ENCODE results near the gene PTPRCAP. TPM values are rescaled to one million over a fixed set of nuclear protein-coding genes. Genes with fewer than 3 reads are reported as not detected.
"Not testable (repeated sequence)": the region's sequence is repeated elsewhere in the genome, so short reads cannot be mapped to it uniquely, and the experiment has no call there.

Gene PTPRCAP
- total RNA-seq, 1 donor from 2014 or later: 2.5 TPM

DNA sequence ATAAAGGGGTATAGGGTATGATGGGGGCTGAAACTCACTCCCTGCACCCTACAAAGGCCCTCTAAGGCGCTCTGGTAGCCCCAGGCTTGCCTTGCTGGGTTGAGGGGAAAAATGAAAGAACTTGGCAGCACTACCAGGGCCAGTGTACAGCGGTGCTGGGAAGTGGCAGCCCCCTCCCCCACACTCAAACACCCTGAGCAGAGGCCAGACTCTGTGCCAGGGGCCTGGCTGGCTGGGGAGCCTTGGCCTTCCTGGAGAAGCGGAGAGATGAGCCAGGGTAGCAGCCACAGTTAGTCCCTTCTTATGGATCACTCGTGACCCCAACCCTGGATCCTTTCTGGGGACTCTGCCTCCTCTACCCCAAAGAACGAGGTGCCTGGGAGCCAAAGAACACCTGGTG is 28.9 kb upstream of the PTPRCAP start:
- no peak for DNase-seq (ENCODE audit: low read depth)
- peaks cover 2% of the 10 kb centered on the region for H3K36me3 ChIP-seq (ENCODE audit: control insufficient read depth, insufficient read depth, low read length)
- no peak overlapping the region for H3K4me3 ChIP-seq (ENCODE audit: low read depth, low read length)
- no peaks in the 10 kb centered on the region for H3K27me3 ChIP-seq (ENCODE audit: control insufficient read depth, insufficient read depth, low read length)
- TF ChIP-seq, protein P1, sequence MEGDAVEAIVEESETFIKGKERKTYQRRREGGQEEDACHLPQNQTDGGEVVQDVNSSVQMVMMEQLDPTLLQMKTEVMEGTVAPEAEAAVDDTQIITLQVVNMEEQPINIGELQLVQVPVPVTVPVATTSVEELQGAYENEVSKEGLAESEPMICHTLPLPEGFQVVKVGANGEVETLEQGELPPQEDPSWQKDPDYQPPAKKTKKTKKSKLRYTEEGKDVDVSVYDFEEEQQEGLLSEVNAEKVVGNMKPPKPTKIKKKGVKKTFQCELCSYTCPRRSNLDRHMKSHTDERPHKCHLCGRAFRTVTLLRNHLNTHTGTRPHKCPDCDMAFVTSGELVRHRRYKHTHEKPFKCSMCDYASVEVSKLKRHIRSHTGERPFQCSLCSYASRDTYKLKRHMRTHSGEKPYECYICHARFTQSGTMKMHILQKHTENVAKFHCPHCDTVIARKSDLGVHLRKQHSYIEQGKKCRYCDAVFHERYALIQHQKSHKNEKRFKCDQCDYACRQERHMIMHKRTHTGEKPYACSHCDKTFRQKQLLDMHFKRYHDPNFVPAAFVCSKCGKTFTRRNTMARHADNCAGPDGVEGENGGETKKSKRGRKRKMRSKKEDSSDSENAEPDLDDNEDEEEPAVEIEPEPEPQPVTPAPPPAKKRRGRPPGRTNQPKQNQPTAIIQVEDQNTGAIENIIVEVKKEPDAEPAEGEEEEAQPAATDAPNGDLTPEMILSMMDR (IDR thresholded peaks at IDR 0.05; ENCODE audit: insufficient read depth, low read length, poor library complexity, severe bottlenecking): no peak

DNA sequence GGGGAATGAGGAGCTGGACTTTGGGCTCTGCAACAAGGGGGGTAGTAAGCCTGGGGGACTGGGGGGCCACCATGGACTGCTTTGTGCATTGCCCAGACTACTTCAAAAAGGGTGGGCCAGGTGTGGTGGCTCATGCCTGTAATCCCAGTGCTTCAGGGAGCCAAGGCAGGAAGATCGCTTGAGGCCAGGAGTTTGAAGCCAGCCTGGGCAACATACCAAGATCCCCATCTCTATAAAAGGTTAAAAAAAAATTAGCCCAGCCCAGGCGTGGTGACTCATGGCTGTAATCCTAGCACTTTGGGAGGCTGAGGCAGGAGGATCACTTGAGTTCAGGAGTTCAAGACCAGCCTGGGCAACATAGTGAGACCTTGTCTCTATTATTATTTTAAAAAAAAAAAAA is 28.0 kb upstream of the PTPRCAP start:
- not testable (repeated sequence) for H3K36me3 ChIP-seq (ENCODE audit: control insufficient read depth, insufficient read depth, low read length); H3K27me3 ChIP-seq (ENCODE audit: control insufficient read depth, insufficient read depth, low read length); DNase-seq (ENCODE audit: low read depth)
- H3K4me3 ChIP-seq (ENCODE audit: low read depth, low read length): peak overlapping the region; percentile 90

DNA sequence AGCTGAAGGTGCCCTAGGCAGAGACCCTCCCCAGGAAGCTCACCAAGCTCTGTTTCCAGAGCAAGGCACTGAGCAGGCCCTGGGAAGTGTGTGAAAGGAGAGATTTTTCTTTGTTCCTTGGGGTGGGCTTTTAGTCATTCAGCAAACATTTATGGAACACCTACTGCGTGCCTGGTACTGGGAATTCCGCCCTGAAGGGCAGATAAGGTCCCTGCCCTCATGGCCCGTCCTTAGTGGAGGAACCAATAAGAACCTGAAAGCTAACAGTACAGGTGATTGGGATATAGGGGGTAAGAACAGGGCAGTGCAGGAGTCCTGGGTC is 27.7 kb upstream of the PTPRCAP start:
- TF ChIP-seq, protein P1 (IDR thresholded peaks at IDR 0.05; ENCODE audit: insufficient read depth, low read length, poor library complexity, severe bottlenecking): no peak
- no peak for DNase-seq (ENCODE audit: low read depth)
- H3K4me3 ChIP-seq (ENCODE audit: low read depth, low read length): peak overlapping the region; percentile 90
- H3K36me3 ChIP-seq (ENCODE audit: control insufficient read depth, insufficient read depth, low read length): peaks cover 2% of the 10 kb centered on the region
- H3K27me3 ChIP-seq (ENCODE audit: control insufficient read depth, insufficient read depth, low read length): no peaks in the 10 kb centered on the region

DNA sequence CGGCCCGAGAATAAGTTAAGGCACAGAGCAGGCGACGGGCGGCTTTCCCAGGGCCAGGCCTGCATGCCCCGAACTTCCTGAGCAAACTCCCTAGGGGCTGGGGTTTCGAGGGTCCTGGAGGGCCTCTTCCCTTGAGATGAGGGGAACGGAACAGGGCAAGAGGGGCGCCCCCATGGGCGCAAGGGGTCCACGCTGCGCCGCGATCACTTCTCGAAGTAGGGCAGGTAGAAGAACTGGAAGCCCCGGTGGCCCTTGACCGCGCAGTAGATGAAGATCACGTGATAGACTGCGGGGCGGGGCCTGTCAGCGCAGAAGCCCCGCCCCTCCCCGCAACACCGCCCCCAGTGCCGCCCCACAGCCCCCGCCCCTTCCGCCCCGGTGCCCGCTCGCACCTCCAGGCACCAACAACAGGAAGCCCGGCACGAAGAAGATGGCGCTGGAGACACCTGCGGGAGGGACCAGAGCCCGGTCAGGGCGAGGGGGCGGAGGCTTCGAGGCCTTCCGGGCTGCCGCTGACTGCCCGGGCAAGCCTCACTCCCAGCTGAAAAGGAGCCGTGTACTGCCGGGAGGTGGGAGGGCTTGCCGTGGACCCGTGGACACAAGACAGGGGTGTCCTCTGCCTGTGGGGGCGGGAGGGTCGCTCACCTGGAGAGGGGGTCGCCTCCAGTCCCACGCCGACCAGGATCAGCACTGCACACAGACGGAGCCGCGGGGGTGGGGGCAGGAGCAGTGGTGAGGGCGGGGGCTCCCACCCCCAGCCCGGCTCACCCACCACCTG is 27.1 kb upstream of the PTPRCAP start:
- peak; percentile 35 for DNase-seq (ENCODE audit: low read depth)
- no peaks in the 10 kb centered on the region for H3K27me3 ChIP-seq (ENCODE audit: control insufficient read depth, insufficient read depth, low read length)
- TF ChIP-seq, protein P1 (IDR thresholded peaks at IDR 0.05; ENCODE audit: insufficient read depth, low read length, poor library complexity, severe bottlenecking): no peak
- H3K4me3 ChIP-seq (ENCODE audit: low read depth, low read length): peak overlapping the region; percentile 90
- H3K36me3 ChIP-seq (ENCODE audit: control insufficient read depth, insufficient read depth, low read length): peaks cover 2% of the 10 kb centered on the region

DNA sequence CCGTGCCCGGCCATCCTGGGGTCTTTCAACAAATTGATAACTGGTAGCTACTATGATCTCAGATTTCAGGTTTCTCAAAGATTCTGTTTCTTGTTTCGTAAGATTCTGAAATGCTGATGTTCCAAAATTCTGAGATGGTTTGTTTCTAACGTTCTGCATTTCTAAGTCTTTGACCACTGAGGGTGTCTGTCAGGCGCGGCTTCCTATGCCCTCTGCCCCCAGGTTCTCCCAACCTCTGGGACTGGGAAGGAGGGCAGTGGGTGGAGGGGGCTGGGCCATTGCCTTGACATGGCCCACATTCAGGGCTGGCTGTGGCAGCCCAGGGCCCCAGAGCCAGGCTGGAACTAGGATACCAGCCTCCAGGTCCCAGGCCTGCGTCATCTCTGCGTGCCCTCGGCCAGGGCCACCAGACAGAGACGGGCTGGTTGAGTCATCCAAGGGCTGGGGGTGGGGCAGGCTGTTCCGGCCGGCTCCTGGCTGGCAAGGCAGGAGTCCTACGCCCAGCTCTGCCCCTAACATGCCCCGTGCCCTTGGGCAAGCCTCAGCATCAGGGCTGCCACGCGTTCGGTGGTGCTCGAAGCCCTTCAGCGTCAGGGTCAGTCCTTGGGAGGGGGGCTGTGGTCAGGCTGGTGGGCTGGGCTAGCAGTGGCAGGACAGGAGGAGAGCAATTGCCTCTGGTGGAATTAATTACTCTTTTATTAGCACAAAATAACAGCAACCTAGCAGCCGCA is 26.4 kb upstream of the PTPRCAP start:
- no peak overlapping the region for H3K4me3 ChIP-seq (ENCODE audit: low read depth, low read length)
- H3K27me3 ChIP-seq (ENCODE audit: control insufficient read depth, insufficient read depth, low read length): no peaks in the 10 kb centered on the region
- TF ChIP-seq, protein P1 (IDR thresholded peaks at IDR 0.05; ENCODE audit: insufficient read depth, low read length, poor library complexity, severe bottlenecking): no peak
- peaks cover 2% of the 10 kb centered on the region for H3K36me3 ChIP-seq (ENCODE audit: control insufficient read depth, insufficient read depth, low read length)
- DNase-seq (ENCODE audit: low read depth): peak; percentile 29

DNA sequence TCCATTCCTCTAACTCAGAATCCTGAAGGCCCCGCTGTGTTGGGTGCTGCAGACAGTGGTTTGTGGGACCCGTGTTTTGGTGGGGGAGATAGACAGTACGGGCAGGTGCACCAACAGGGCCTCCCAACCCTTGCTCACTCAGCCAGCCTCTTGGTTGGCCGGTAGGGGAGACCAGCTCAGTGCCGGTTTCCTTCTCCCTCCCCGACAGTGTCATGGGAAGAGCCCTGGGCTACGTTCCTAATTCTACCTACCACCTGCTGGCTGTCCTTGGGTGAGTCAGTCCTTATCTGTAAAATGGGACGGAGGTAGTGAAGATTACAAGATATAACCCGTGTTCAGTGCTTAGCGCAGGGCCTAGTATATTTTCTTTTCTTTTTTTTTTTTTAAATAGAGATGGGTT is 25.7 kb upstream of the PTPRCAP start:
- H3K27me3 ChIP-seq (ENCODE audit: control insufficient read depth, insufficient read depth, low read length): no peaks in the 10 kb centered on the region
- DNase-seq (ENCODE audit: low read depth): no peak
- TF ChIP-seq, protein P1 (IDR thresholded peaks at IDR 0.05; ENCODE audit: insufficient read depth, low read length, poor library complexity, severe bottlenecking): no peak
- H3K4me3 ChIP-seq (ENCODE audit: low read depth, low read length): no peak overlapping the region
- H3K36me3 ChIP-seq (ENCODE audit: control insufficient read depth, insufficient read depth, low read length): peaks cover 2% of the 10 kb centered on the region
